Parathyroid adenoma (tissue), 2 donors: ENCODE data around the gene SORCS2.

ENCODE experiments used
- H2AFZ ChIP-seq: fragments of 300-600 bp; sonication (generic); one replicate; pipeline ENCODE4 v1.7.0; 2017; ENCODE audit warnings: antibody characterized with exemption, mild to moderate bottlenecking
- H3K27ac ChIP-seq: fragments of 300-600 bp; sonication (generic); one replicate; pipeline ENCODE4 v1.7.0; 2017
- H3K27me3 ChIP-seq: fragments of 300-600 bp; sonication (generic); one replicate; pipeline ENCODE4 v1.7.0; 2017; ENCODE audit warnings: low read length; ENCODE audit not compliant: control insufficient read depth, insufficient read depth
- H3K36me3 ChIP-seq: fragments of 300-600 bp; sonication (generic); one replicate; pipeline ENCODE4 v1.7.0; 2017; ENCODE audit warnings: low read length; ENCODE audit not compliant: control insufficient read depth, insufficient read depth
- H3K4me1 ChIP-seq: fragments of 300-600 bp; sonication (generic); one replicate; pipeline ENCODE4 v1.7.0; 2017; ENCODE audit warnings: control low read depth
- H3K4me2 ChIP-seq: fragments of 300-600 bp; sonication (generic); one replicate; pipeline ENCODE4 v1.7.0; 2017; ENCODE audit warnings: low read length
- H3K4me3 ChIP-seq: fragments of 300-600 bp; sonication (generic); one replicate; pipeline ENCODE4 v1.7.0; 2017; ENCODE audit warnings: low read depth, low read length
- H3K79me2 ChIP-seq: fragments of 300-600 bp; sonication (generic); one replicate; pipeline ENCODE4 v1.7.0; 2017; ENCODE audit warnings: control low read depth
- H3K9ac ChIP-seq: fragments of 300-600 bp; sonication (generic); one replicate; pipeline ENCODE4 v1.7.0; 2017; ENCODE audit warnings: mild to moderate bottlenecking
- H3K9me3 ChIP-seq: fragments of 300-600 bp; sonication (generic); one replicate; pipeline ENCODE4 v1.7.0; 2017; ENCODE audit warnings: low read length; ENCODE audit not compliant: control insufficient read depth
- CTCF ChIP-seq: fragments of 300-600 bp; sonication (generic); IDR thresholded peaks from one replicate; pipeline ENCODE4 v1.7.0; 2017; ENCODE audit warnings: antibody characterized with exemption, mild to moderate bottlenecking
- donor health status: primary hyperparathyroidism.

Gene SORCS2

GRCh38 chr4:7625071-7625470, 432.7 kb downstream of the SORCS2 start:
- H3K36me3 ChIP-seq = no peaks in the 10 kb centered on the region
- no peaks in the 10 kb centered on the region for H3K4me1 ChIP-seq
- no peaks in the 10 kb centered on the region for H3K9me3 ChIP-seq
- H3K9ac ChIP-seq = no peak overlapping the region
- no peak overlapping the region for H2AFZ ChIP-seq
- TF ChIP-seq CTCF = no peak
- H3K4me2 ChIP-seq = no peak overlapping the region
- H3K27me3 ChIP-seq = no peaks in the 10 kb centered on the region
- H3K4me3 ChIP-seq = no peak overlapping the region
- H3K79me2 ChIP-seq = no peaks in the 10 kb centered on the region
- no peak overlapping the region for H3K27ac ChIP-seq

GRCh38 chr4:7626531-7626930, 434.2 kb downstream of the SORCS2 start:
- H3K27me3 ChIP-seq = no peaks in the 10 kb centered on the region
- H3K4me2 ChIP-seq = no peak overlapping the region
- no peaks in the 10 kb centered on the region for H3K79me2 ChIP-seq
- no peaks in the 10 kb centered on the region for H3K9me3 ChIP-seq
- no peak overlapping the region for H3K9ac ChIP-seq
- no peak for TF ChIP-seq CTCF
- H3K27ac ChIP-seq = no peak overlapping the region
- H2AFZ ChIP-seq = no peak overlapping the region
- no peak overlapping the region for H3K4me3 ChIP-seq
- no peaks in the 10 kb centered on the region for H3K36me3 ChIP-seq
- H3K4me1 ChIP-seq = no peaks in the 10 kb centered on the region

DNA sequence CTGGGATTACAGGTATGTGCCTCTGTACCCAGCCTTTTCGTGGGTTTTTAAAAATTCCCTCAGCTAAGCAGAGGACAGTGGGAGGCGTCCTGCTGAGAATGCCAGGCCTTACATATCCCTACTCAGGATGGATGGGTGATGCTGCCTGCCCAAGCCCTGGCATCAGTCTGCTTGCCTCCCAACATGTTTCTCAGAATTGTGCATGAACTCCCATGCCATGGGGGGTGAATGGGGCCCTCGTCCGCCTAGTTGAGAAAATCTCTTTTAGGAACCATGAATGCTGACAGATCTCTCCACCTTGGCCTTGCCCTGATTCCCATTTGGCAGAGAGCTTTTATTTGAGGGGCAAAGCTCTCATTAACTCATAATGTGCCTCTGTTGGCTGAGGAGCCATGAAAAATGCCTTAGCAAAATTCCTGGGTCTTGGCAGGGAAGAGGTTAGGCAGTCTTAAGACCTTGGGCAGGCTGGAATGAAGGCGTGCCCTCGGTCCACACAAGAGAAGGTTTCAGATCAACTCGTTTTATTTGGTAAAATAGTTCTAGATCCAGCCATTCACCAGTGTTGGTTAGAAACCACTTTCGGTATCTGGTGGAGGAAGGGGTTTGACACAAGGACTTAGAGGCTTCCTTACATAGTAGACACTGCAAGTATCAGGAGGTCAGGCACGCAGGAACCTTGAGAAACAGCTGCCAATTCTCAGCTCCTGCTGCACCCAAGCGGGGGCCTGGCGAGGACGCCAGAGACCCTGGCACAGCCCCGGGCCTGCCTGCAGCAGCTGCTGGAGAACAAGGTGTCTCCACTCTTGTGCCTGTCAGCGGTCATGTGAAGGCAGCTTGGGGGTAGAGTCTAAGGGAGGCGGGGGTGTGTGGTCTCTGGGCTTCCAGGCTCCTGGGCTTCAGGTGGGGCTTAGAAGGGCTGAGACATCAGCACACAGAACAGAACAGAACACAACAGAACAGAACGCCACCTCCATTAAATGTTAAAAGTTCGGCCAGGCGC, 435.2 kb downstream of the SORCS2 start:
- no peak overlapping the region for H3K4me3 ChIP-seq
- no peaks in the 10 kb centered on the region for H3K9me3 ChIP-seq
- no peak overlapping the region for H3K27ac ChIP-seq
- H3K79me2 ChIP-seq = no peaks in the 10 kb centered on the region
- H3K36me3 ChIP-seq = no peaks in the 10 kb centered on the region
- no peak overlapping the region for H2AFZ ChIP-seq
- H3K27me3 ChIP-seq = no peaks in the 10 kb centered on the region
- no peaks in the 10 kb centered on the region for H3K4me1 ChIP-seq
- TF ChIP-seq CTCF = no peak
- no peak overlapping the region for H3K4me2 ChIP-seq
- no peak overlapping the region for H3K9ac ChIP-seq

DNA sequence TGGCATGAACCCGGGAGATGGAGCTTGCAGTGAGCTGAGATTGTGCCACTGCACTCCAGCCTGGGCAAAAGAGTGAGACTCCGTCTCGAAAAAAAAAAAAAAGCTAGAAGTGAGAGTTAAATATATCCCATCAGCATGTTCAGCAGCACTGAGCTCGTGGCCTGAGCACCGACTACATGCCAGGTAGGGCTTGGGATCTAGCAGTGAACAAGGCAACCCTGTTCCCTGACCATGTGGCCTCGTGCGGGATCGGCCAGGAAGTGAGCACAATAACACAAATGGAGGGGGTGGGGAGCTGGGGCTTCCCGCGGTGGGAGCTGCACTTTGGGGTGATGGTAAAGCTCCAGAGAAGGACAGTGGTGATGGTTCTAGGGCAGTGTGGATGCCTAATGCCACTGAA, 436.1 kb downstream of the SORCS2 start:
- Histone ChIP-seq H3K36me3 (no peaks in the 10 kb centered on the region), H3K9me3 (no peaks in the 10 kb centered on the region), H3K4me2 (no peak overlapping the region), H3K4me3 (no peak overlapping the region), H3K9ac (no peak overlapping the region), H2AFZ (no peak overlapping the region), H3K4me1 (no peaks in the 10 kb centered on the region), H3K27me3 (no peaks in the 10 kb centered on the region), H3K27ac (no peak overlapping the region), H3K79me2 (no peaks in the 10 kb centered on the region)
- no peak for TF ChIP-seq CTCF
